HepG2 (cell line): ENCODE results near the gene C20orf204. TPM values are rescaled to one million over a fixed set of nuclear protein-coding genes. Genes with fewer than 3 reads are reported as not detected.

Source experiments
- ATAC-seq: fragments of 200-7000 bp; cut with Tn5 transposase; 3 replicates; pipeline ENCODE4 v1.9.1; 2020; ENCODE audit warnings: mild to moderate bottlenecking, moderate library complexity
- BruUV-seq: library from RNA; stranded (reverse); fragments of 400-500 nt; replicated peaks from 2 replicates; lab custom pipeline; 2021; lab: Mats Ljungman, UMichigan
- CTCF ChIA-PET: fragments of 300-600 bp; formaldehyde crosslinking; extraction: SDS; loops from one replicate; lab custom pipeline; 2021; ENCODE audit warnings: low total read pairs, inconsistent platforms, low intra/inter-chr PET ratio; lab: Yijun Ruan, JAX
- POLR2A ChIA-PET: fragments of 350-600 bp; sonication (Branson Sonifier 250); formaldehyde crosslinking; loops from one replicate; lab custom pipeline; 2020; ENCODE audit warnings: antibody characterized with exemption, inconsistent platforms; lab: Yijun Ruan, JAX
- DNase-seq: peaks from one replicate; pipeline ENCODE4 v3.0.0-alpha.2; 2015; ENCODE audit warnings: low spot score
- FAIRE-seq: peaks from 3 replicates; lab custom pipeline; 2011; peaks lifted over from hg19 to GRCh38; lab: Jason Lieb, UNC
- H2AFZ ChIP-seq: one replicate; pipeline ENCODE4 v1.6.1; 2011; ENCODE audit warnings: low read length, inconsistent platforms
- H3K27ac ChIP-seq: fragments of 300-600 bp; 3 replicates; pipeline ENCODE4 v1.8.0; 2011; ENCODE audit warnings: mixed run types, mild to moderate bottlenecking, mixed read lengths, low read length, inconsistent platforms; ENCODE audit not compliant: insufficient read depth; ENCODE audit errors: extremely low read length
- H3K27me3 ChIP-seq, 2 experiments: fragments of 200-600 bp in 1 of 2; 2 replicates in 1 of 2; 3 replicates in 1 of 2; pipeline versions ENCODE4 v1.6.0 to v1.8.0; 2011; ENCODE audit warnings: low read length in 2 of 2, mild to moderate bottlenecking in 2 of 2, moderate library complexity in 2 of 2, inconsistent platforms in 1 of 2; ENCODE audit not compliant: insufficient read depth in 2 of 2, control insufficient read depth in 1 of 2
- H3K36me3 ChIP-seq, 2 experiments: fragments of 200-600 bp in 1 of 2; replicated peaks in 1 of 2; 2 replicates in 1 of 2; 3 replicates in 1 of 2; pipeline versions ENCODE4 v1.5.1 to v1.8.0; 2011; ENCODE audit warnings: low read length in 2 of 2, inconsistent platforms in 1 of 2; ENCODE audit not compliant: insufficient read depth in 2 of 2, control insufficient read depth in 1 of 2
- H3K4me1 ChIP-seq: 2 replicates; pipeline ENCODE4 v1.5.1; 2012; ENCODE audit warnings: low read length, inconsistent platforms; ENCODE audit not compliant: insufficient read depth
- H3K4me2 ChIP-seq: 2 replicates; pipeline ENCODE4 v1.6.0; 2011; ENCODE audit warnings: low read depth, low read length, inconsistent platforms
- H3K4me3 ChIP-seq, 3 experiments: fragments of 200-600 bp in 1 of 3; sonication (generic), shearing (Covaris generic) in 1 of 3; replicated peaks in 1 of 3; 2 replicates each; pipeline ENCODE4 v1.5.1; 2011 to 2016; ENCODE audit warnings: low read length in 3 of 3, inconsistent platforms in 2 of 3, low read depth in 2 of 3, mild to moderate bottlenecking in 2 of 3, control low read depth in 1 of 3, mixed read lengths in 1 of 3; ENCODE audit not compliant: insufficient read depth in 1 of 3
- H3K79me2 ChIP-seq: one replicate; pipeline ENCODE4 v1.6.1; 2011; ENCODE audit warnings: low read length, inconsistent platforms; ENCODE audit not compliant: insufficient read depth
- H3K9ac ChIP-seq: 2 replicates; pipeline ENCODE4 v1.6.0; 2011; ENCODE audit warnings: mild to moderate bottlenecking, low read depth, low read length, inconsistent platforms; ENCODE audit not compliant: insufficient read depth
- H3K9me3 ChIP-seq: 2 replicates; pipeline ENCODE4 v1.5.1; 2012; ENCODE audit warnings: mild to moderate bottlenecking, low read length
- H4K20me1 ChIP-seq: 2 replicates; pipeline ENCODE4 v1.6.0; 2011; ENCODE audit warnings: inconsistent platforms, mild to moderate bottlenecking, low read length, moderate library complexity; ENCODE audit not compliant: insufficient read depth
- ESRRA ChIP-seq: sonication (generic); formaldehyde crosslinking; IDR thresholded peaks from 2 replicates; pipeline ENCODE4 v1.5.1; 2020; ENCODE audit warnings: mild to moderate bottlenecking, low read depth, missing genetic modification reagents
- KDM5A ChIP-seq: fragments of 200-600 bp; sonication (generic); IDR thresholded peaks from 2 replicates; pipeline ENCODE4 v1.7.0; 2018; ENCODE audit warnings: antibody characterized with exemption, mild to moderate bottlenecking, low read length, borderline replicate concordance
- NAIF1 ChIP-seq: sonication (generic); formaldehyde crosslinking; IDR thresholded peaks from 2 replicates; pipeline ENCODE4 v1.5.0; 2020; ENCODE audit warnings: mild to moderate bottlenecking, missing genetic modification reagents, borderline replicate concordance
- NCOR1 ChIP-seq: fragments of 200-600 bp; sonication (generic); IDR thresholded peaks from 2 replicates; pipeline ENCODE4 v1.7.0; 2017; ENCODE audit warnings: antibody characterized with exemption, low read length, borderline replicate concordance
- NFKB2 ChIP-seq: sonication (generic); formaldehyde crosslinking; IDR thresholded peaks from 2 replicates; pipeline ENCODE4 v1.4.0; 2020; ENCODE audit warnings: missing genetic modification reagents, borderline replicate concordance
- NFKBIZ ChIP-seq: IDR thresholded peaks from 2 replicates; pipeline ENCODE4 v1.6.1; 2018; ENCODE audit warnings: missing genetic modification reagents, missing compliant biosample characterization
- PHF20 ChIP-seq: sonication (generic); formaldehyde crosslinking; IDR thresholded peaks from 2 replicates; pipeline ENCODE4 v1.5.0; 2020; ENCODE audit warnings: mild to moderate bottlenecking, missing genetic modification reagents
- POLR2A ChIP-seq, 2 experiments: IDR thresholded peaks; 2 replicates each; pipeline ENCODE4 v1.6.1; 2011; ENCODE audit warnings: low read depth in 2 of 2, low read length in 2 of 2, mild to moderate bottlenecking in 1 of 2, moderate library complexity in 1 of 2; ENCODE audit not compliant: insufficient read depth in 1 of 2
- STAT6 ChIP-seq: sonication (generic); formaldehyde crosslinking; IDR thresholded peaks from 2 replicates; pipeline ENCODE4 v1.4.0; 2020; ENCODE audit warnings: missing genetic modification reagents, mild to moderate bottlenecking, borderline replicate concordance
- ZBED4 ChIP-seq: sonication (generic); formaldehyde crosslinking; IDR thresholded peaks from 2 replicates; pipeline ENCODE4 v1.4.0; 2020; ENCODE audit warnings: missing genetic modification reagents, borderline replicate concordance
- ZBTB20 ChIP-seq: sonication (generic); formaldehyde crosslinking; IDR thresholded peaks from 2 replicates; pipeline ENCODE4 v1.8.1; 2023; ENCODE audit warnings: missing genetic modification reagents, low read depth, mild to moderate bottlenecking, borderline replicate concordance
- ZBTB21 ChIP-seq: sonication (generic); formaldehyde crosslinking; IDR thresholded peaks from 2 replicates; pipeline ENCODE4 v1.4.0; 2020; ENCODE audit warnings: missing genetic modification reagents
- ZFP41 ChIP-seq: sonication (generic); formaldehyde crosslinking; IDR thresholded peaks from 2 replicates; pipeline ENCODE4 v1.4.0; 2020; ENCODE audit warnings: mild to moderate bottlenecking, missing genetic modification reagents, borderline replicate concordance
- ZNF10 ChIP-seq: sonication (generic); formaldehyde crosslinking; IDR thresholded peaks from 2 replicates; pipeline ENCODE4 v1.4.0; 2020; ENCODE audit warnings: mild to moderate bottlenecking, low read depth, missing genetic modification reagents, borderline replicate concordance
- ZNF264 ChIP-seq: sonication (generic); formaldehyde crosslinking; IDR thresholded peaks from 2 replicates; pipeline ENCODE4 v1.4.0; 2020; ENCODE audit warnings: missing genetic modification reagents
- ZNF451 ChIP-seq: sonication (generic); formaldehyde crosslinking; IDR thresholded peaks from 2 replicates; pipeline ENCODE4 v1.5.0; 2020; ENCODE audit warnings: mild to moderate bottlenecking, missing genetic modification reagents
- ZNF839 ChIP-seq: sonication (generic); formaldehyde crosslinking; IDR thresholded peaks from 2 replicates; pipeline ENCODE4 v1.4.0; 2020; ENCODE audit warnings: missing genetic modification reagents, mild to moderate bottlenecking, borderline replicate concordance
- ZSCAN31 ChIP-seq: sonication (generic); formaldehyde crosslinking; IDR thresholded peaks from 2 replicates; pipeline ENCODE4 v1.5.0; 2020; ENCODE audit warnings: low read depth, mild to moderate bottlenecking, missing genetic modification reagents
- WGBS: methylation state at CpG from one replicate; pipeline ENCODE4 v1.1.6; 2017; ENCODE audit warnings: low lambda C conversion rate; 5-methylcytosine and 5-hydroxymethylcytosine counted together
- in situ Hi-C: cut with HindIII; loops from 2 replicates; pipeline ENCODE4 v1.10.0; 2017; ENCODE audit warnings: low pct_unique_long_range_greater_than_20kb; ENCODE audit not compliant: extremely low pct_ligation_motif_present
- intact Hi-C: fragments of 100-400 bp; cut with micrococcal nuclease; formaldehyde crosslinking; loops from one replicate; pipeline ENCODE4 v1.10.0; 2022; ENCODE audit not compliant: unreplicated experiment
- polyA plus RNA-seq, 8 experiments: library from polyadenylated mRNA; depleted of rRNA in 3 of 8; stranded (reverse) in 7 of 8; unstranded in 1 of 8; fragments of >200 nt; fragmentation: Illumina TruSeq in 4 of 8; extraction: Trizol in 4 of 8; gene quantifications; 2 replicates each; pipeline versions ENCODE4 v1.2.1 to v1.2.3, GENCODE V29; 2011 to 2016; ENCODE audit warnings: low read depth in 4 of 8, missing spikeins in 1 of 8, mixed read lengths in 1 of 8; ENCODE audit not compliant: insufficient read depth in 1 of 8
- total RNA-seq, 5 experiments: library from RNA; depleted of rRNA; stranded (reverse); fragments of >200 nt; fragmentation: Illumina TruSeq; extraction: Trizol; gene quantifications; 2 replicates each; pipeline ENCODE4 v1.2.3, GENCODE V29; 2016; ENCODE audit warnings: low read depth in 1 of 5

C20orf204 gene
- total and polyA plus RNA-seq, 2 of the 13 experiments (the other 11 are each of a cell fraction or from before 2014, with no cell fraction given): 22.1 to 80.0 TPM

- intact Hi-C loops (no loop called here), in situ Hi-C loops (no loop called here)
- no TSS peak for BruUV-seq
- H3K4me2 ChIP-seq: no peak overlapping the region
- H2AFZ ChIP-seq: no peak overlapping the region
- H3K27me3 ChIP-seq: peaks cover 3 to 11% of the 10 kb centered on the region in 2 experiments; a peak in 2 of 5 replicates
- WGBS: 79% methylated on average over 31 of the region's 31 CpGs
- H3K27ac ChIP-seq: no peak overlapping the region
- ChIA-PET POLR2A (interaction anchor here (0.7 to 1.9 kb wide), 4 partner anchors 10 to 90 kb away, joined by 3 to 8 read pairs (median 4); partner anchors contain the start of genes OPRL1 and PRPF6), CTCF (interaction anchor here (1.1 to 1.6 kb wide), 5 partner anchors 16 to 533 kb away, joined by 3 to 13 read pairs (median 4); partner anchors contain the start of gene PTK6)
- DNase-seq (no peak), FAIRE-seq (no peak), ATAC-seq (no peak)
- no peak overlapping the region for H3K4me3 ChIP-seq
- H3K9me3 ChIP-seq: no peaks in the 10 kb centered on the region
- no peaks in the 10 kb centered on the region for H3K36me3 ChIP-seq
- H3K4me1 ChIP-seq: peaks cover 30% of the 10 kb centered on the region
- H3K9ac ChIP-seq: no peak overlapping the region
- H4K20me1 ChIP-seq: no peaks in the 10 kb centered on the region
- H3K79me2 ChIP-seq: no peaks in the 10 kb centered on the region
- TF ChIP-seq NFKB2 (CRISPR knock-in tag) (no peak), NAIF1 (CRISPR knock-in tag) (no peak), POLR2A (IDR thresholded peaks at IDR 0.05; ENCODE audit: insufficient read depth in 1 of 2, low read depth in 2 of 2, low read length in 2 of 2) (0 out of 4 replicates have a peak, but pooled peaks of 1 of the 2 experiments have one; percentile 3), ZBTB21 (0 out of 2 replicates have a peak, but pooled peaks have one; percentile 6), KDM5A (no peak), ZNF10 (CRISPR knock-in tag) (no peak), NFKBIZ (CRISPR knock-in tag) (no peak), ZNF451 (CRISPR knock-in tag) (no peak), ESRRA (CRISPR knock-in tag) (no peak), PHF20 (CRISPR knock-in tag) (0 out of 2 replicates have a peak, but pooled peaks have one; percentile 36), ZNF264 (CRISPR knock-in tag) (no peak), STAT6 (CRISPR knock-in tag) (no peak), ZFP41 (CRISPR knock-in tag) (no peak), NCOR1 (no peak), ZBTB20 (CRISPR knock-in tag) (no peak), ZNF839 (no peak), ZSCAN31 (CRISPR knock-in tag) (no peak), ZBED4 (CRISPR knock-in tag) (no peak)
These were observed 34.4 kb downstream of the C20orf204 start for GRCh38 chr20:64070244-64070993.
